Testis (tissue), 3 donors: Measurements from ENCODE around the gene SARDH. TPM values are rescaled to one million over a fixed set of nuclear protein-coding genes. Genes with fewer than 3 reads are reported as not detected.
"Not testable (repeated sequence)": the region's sequence is repeated elsewhere in the genome, so short reads cannot be mapped to it uniquely, and the experiment has no call there.

Experiments used
- DNase-seq: peaks from one replicate; pipeline ENCODE4 v3.0.0-alpha.2; 2019
- H3K27ac ChIP-seq, 2 donors: fragments of 200-600 bp; sonication (generic); one replicate each; pipeline ENCODE4 v1.5.1; 2019
- H3K27me3 ChIP-seq: fragments of 200-600 bp; sonication (generic); one replicate; pipeline ENCODE4 v1.5.1; 2019
- H3K36me3 ChIP-seq: fragments of 200-600 bp; sonication (generic); one replicate; pipeline ENCODE4 v1.5.1; 2017; ENCODE audit warnings: low read depth; ENCODE audit errors: missing control alignments
- H3K4me1 ChIP-seq: fragments of 200-600 bp; sonication (generic); one replicate; pipeline ENCODE4 v1.5.1; 2019
- H3K4me3 ChIP-seq, 2 donors: fragments of 200-600 bp; sonication (generic); one replicate each; pipeline ENCODE4 v1.5.1; 2017 to 2019
- H3K9me3 ChIP-seq: fragments of 200-600 bp; sonication (generic); one replicate; pipeline ENCODE4 v1.5.1; 2017
- POLR2A ChIP-seq: fragments of 450-650 bp; IDR thresholded peaks from one replicate; pipeline ENCODE4 v1.6.1; 2017; ENCODE audit warnings: antibody characterized with exemption, mild to moderate bottlenecking, moderate library complexity
- WGBS, 2 donors: methylation state at CpG; one replicate each; pipeline ENCODE4 v1.1.5; 2018; 5-methylcytosine and 5-hydroxymethylcytosine counted together
- intact Hi-C: fragments of 100-400 bp; cut with DNase I; formaldehyde crosslinking; loops from one replicate; pipeline ENCODE4 v1.15.1; 2023; ENCODE audit warnings: low total_unique reads
- polyA plus RNA-seq: library from polyadenylated mRNA; stranded (reverse); fragments of 350-450 nt; fragmentation: Illumina TruSeq; extraction: RNeasy Lipid Tissue Mini Kit (QIAGEN cat#74804); gene quantifications from one replicate; pipeline ENCODE4 v1.2.3, GENCODE V29; 2014; ENCODE audit warnings: low read depth, low replicate concordance; ENCODE audit not compliant: insufficient read depth
- total RNA-seq, 2 donors: library from RNA; depleted of rRNA; stranded (reverse); fragments of >200 nt; gene quantifications; one replicate each; pipeline ENCODE4 v1.2.3, GENCODE V29; 2016
- TF ChIP-seq, protein P1 (sequence below), 3 experiments: fragments of 450-650 bp in 2 of 3; fragments of 200-600 bp in 1 of 3; sonication (generic) in 1 of 3; IDR thresholded peaks; one replicate each; pipeline ENCODE4 v1.5.1; 2016 to 2019; ENCODE audit warnings: antibody characterized with exemption in 3 of 3, mild to moderate bottlenecking in 2 of 3, moderate library complexity in 1 of 3

Gene SARDH
- total and polyA plus RNA-seq, 3 donors from 2014 or later: 2.6 to 7.2 (median 5.1) TPM

DNA sequence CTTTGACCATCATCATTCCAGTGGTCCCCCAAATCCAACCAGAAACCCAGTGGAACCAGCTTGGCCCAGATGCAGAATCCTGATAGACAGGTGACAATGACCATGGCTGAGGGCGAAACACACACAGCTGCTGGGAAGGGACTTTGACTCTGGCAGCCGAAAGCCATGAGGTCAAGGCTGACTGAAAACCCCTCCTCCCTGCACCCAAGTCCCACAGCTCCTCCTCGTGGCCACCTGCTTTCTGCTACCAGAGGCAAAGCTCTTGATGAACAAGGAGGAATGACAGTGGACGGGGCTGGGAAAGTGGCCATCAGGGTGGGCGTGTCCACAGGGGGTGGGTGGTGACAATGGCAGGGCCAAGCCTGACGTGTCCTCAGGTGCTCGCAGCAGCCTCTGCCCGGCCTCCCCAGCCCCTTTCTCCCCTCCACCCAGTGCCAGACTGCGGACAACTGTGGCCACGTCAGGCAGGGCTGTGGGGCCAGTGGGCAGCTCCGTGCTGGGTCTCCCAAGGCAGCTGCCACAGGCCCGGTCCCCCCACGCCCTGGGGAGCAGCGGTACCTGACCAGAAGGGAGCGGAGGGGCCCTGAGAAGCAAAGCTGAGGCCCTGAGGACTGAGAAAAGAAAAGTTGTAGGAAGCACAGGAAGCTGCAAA, 30.8 kb upstream of the SARDH start:
- DNase-seq: peak; percentile 14
- no peaks in the 10 kb centered on the region for H3K36me3 ChIP-seq

DNA sequence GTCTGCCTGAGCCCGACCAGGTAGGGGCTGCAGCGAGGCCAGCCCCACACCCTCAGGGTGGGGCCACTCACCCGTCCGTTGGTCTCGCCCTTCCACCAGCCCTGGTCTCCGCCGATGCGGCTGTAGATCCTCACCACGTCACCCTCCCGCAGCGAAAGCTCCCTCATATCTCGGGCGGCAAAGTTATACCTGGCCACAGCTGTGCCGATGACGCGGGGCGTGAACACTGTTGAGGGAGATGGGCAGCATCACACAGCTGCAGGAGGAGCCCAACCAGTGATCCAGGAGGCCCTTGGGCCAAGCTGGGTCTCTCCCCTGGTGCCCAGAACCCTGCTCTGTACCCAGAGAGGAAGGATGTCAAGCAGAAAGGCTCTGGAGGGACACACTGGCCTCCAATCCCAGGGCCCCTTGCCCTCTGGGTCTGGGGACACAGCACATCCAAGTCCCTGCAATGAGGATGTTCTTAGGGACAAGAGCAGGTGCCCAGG, 30.3 kb upstream of the SARDH start:
- H3K27me3 ChIP-seq: no peaks in the 10 kb centered on the region
- TF ChIP-seq, protein P1, sequence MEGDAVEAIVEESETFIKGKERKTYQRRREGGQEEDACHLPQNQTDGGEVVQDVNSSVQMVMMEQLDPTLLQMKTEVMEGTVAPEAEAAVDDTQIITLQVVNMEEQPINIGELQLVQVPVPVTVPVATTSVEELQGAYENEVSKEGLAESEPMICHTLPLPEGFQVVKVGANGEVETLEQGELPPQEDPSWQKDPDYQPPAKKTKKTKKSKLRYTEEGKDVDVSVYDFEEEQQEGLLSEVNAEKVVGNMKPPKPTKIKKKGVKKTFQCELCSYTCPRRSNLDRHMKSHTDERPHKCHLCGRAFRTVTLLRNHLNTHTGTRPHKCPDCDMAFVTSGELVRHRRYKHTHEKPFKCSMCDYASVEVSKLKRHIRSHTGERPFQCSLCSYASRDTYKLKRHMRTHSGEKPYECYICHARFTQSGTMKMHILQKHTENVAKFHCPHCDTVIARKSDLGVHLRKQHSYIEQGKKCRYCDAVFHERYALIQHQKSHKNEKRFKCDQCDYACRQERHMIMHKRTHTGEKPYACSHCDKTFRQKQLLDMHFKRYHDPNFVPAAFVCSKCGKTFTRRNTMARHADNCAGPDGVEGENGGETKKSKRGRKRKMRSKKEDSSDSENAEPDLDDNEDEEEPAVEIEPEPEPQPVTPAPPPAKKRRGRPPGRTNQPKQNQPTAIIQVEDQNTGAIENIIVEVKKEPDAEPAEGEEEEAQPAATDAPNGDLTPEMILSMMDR (IDR thresholded peaks at IDR 0.05): no peak
- TF ChIP-seq POLR2A: no peak
- DNase-seq: peak; percentile 6
- H3K4me1 ChIP-seq: no peaks in the 10 kb centered on the region
- no peaks in the 10 kb centered on the region for H3K36me3 ChIP-seq
- no peak overlapping the region for H3K4me3 ChIP-seq
- intact Hi-C loops: no loop called here
- H3K27ac ChIP-seq: no peak overlapping the region
- WGBS, 2 donors: 84 to 96% methylated on average over 9 to 17 of the region's 17 CpGs
- no peaks in the 10 kb centered on the region for H3K9me3 ChIP-seq

More for the DNA sequence above, 30.8 kb upstream of the SARDH start:
- H3K27me3 ChIP-seq: no peaks in the 10 kb centered on the region
- intact Hi-C loops: no loop called here
- TF ChIP-seq, protein P1 (IDR thresholded peaks at IDR 0.05): no peak
- no peak overlapping the region for H3K27ac ChIP-seq
- no peak overlapping the region for H3K4me3 ChIP-seq
- no peaks in the 10 kb centered on the region for H3K9me3 ChIP-seq
- H3K4me1 ChIP-seq: no peaks in the 10 kb centered on the region
- WGBS, 2 donors: 86 to 91% methylated on average over 12 to 15 of the region's 15 CpGs

DNA sequence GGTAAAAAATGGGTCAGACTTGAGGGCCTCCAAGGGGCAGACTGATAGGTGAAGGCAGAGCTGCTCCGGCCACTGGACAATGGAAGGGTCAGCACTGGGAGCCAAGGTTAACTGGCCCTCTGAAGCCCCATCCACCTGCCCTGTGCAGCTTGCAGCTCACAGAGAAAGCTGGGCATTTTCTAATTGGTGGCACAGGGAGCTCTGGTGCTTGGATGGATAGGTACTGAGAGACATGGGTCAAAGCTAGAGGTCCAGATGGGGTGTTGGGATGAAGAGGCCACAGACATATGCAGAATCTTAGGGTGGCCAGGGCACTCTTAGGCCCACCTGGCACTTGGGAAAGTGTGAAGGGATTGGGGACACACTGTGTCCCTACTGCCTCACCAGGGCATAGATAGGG, 29.5 kb upstream of the SARDH start:
- TF ChIP-seq, protein P1 (IDR thresholded peaks at IDR 0.05): no peak
- TF ChIP-seq POLR2A: no peak
- intact Hi-C loops: no loop called here
- Histone ChIP-seq H3K4me1 (no peaks in the 10 kb centered on the region), H3K9me3 (no peaks in the 10 kb centered on the region), H3K36me3 (no peaks in the 10 kb centered on the region), H3K4me3 (no peak overlapping the region), H3K27ac (no peak overlapping the region), H3K27me3 (no peaks in the 10 kb centered on the region)
- WGBS, 2 donors: 88 to 100% methylated on average over 1 of the region's 1 CpG
- peak; percentile 2 for DNase-seq

DNA sequence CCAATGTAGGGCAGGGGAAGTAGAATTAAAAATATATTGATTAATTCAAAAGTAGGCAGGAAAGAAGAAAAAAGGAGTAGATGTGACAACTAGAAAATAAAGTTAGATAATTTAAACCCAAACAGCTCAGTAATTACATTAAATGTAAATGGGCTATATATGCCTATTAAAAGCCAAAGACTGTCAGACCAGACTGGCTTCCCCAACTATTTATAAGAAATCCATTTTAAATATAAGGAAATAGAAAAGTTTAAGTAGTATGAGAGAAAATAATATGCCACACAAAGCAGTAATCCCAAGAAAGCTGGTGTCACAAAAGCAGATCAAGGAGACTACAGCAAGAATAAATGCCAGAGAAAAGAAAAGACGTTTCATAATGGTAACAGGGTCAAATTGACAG, 28.9 kb upstream of the SARDH start:
- 85 to 90% methylated on average over 1 of the region's 1 CpG for WGBS, 2 donors
- H3K4me1 ChIP-seq: no peaks in the 10 kb centered on the region
- H3K27me3 ChIP-seq: no peaks in the 10 kb centered on the region
- H3K27ac ChIP-seq: no peak overlapping the region
- intact Hi-C loops: no loop called here
- no peaks in the 10 kb centered on the region for H3K36me3 ChIP-seq
- no peak overlapping the region for H3K4me3 ChIP-seq
- no peaks in the 10 kb centered on the region for H3K9me3 ChIP-seq
- TF ChIP-seq, protein P1 (IDR thresholded peaks at IDR 0.05): no peak
- TF ChIP-seq POLR2A: no peak
- no peak for DNase-seq

DNA sequence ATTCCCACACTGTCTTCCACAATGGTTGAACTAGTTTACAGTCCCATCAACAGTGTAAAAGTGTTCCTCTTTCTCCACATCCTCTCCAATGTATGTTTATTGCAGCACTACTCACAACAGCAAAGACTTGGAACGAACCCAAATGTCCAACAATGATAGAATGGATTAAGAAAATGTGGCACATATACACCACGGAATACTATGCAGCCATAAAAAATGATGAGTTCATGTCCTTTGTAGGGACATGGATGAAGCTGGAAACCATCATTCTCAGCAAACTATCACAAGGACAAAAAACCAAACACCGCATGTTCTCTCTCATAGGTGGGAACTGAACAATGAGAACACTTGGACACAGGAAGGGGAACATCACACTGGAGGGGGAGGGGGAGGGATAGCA, 28.1 kb upstream of the SARDH start:
- H3K4me3 ChIP-seq, H3K9me3 ChIP-seq, H3K36me3 ChIP-seq, H3K4me1 ChIP-seq, DNase-seq, intact Hi-C loops, H3K27ac ChIP-seq, H3K27me3 ChIP-seq: not testable (repeated sequence)
- WGBS, 2 donors: 81 to 96% methylated on average over 3 of the region's 3 CpGs
